ENCODE results near the gene PITPNM1. TPM values are rescaled to one million over a fixed set of nuclear protein-coding genes. Genes with fewer than 3 reads are reported as not detected.
"Not testable (repeated sequence)": the region's sequence is repeated elsewhere in the genome, so short reads cannot be mapped to it uniquely, and the experiment has no call there.

PITPNM1 gene
- total RNA-seq, 2 experiments from 2014 or later: 116 to 120 TPM

- Mint-ChIP-seq H3K9me3 (no peaks in the 10 kb centered on the region), H3K4me1 (no peaks in the 10 kb centered on the region), H3K4me3 (no peak overlapping the region), H3K27ac (no peak overlapping the region), H3K36me3 (ENCODE audit: low read depth) (no peaks in the 10 kb centered on the region), H3K27me3 (no peaks in the 10 kb centered on the region)
- ChIA-PET POLR2A (no interaction called here), CTCF (interaction anchor here (0.6 kb wide), 1 partner anchor 177 kb away, joined by 4 read pairs; no protein-coding TSS in a partner anchor)
- DNase-seq: no peak
Measured at GRCh38 chr11:67520856-67521824, 16.0 kb upstream of the PITPNM1 start.

- Mint-ChIP-seq H3K9me3 (no peaks in the 10 kb centered on the region), H3K36me3 (ENCODE audit: low read depth) (no peaks in the 10 kb centered on the region), H3K4me3 (no peak overlapping the region), H3K27me3 (no peaks in the 10 kb centered on the region), H3K27ac (no peak overlapping the region), H3K4me1 (no peaks in the 10 kb centered on the region)
- CTCF ChIA-PET: no interaction called here
- POLR2A ChIA-PET: no interaction called here
- DNase-seq: no peak
Measured at GRCh38 chr11:67519726-67520125, 14.6 kb upstream of the PITPNM1 start.

GRCh38 chr11:67517784-67518552 lies 12.8 kb upstream of the PITPNM1 start:
- no peak overlapping the region for H3K27ac Mint-ChIP-seq
- POLR2A ChIA-PET: no interaction called here
- H3K4me3 Mint-ChIP-seq: no peak overlapping the region
- peaks cover 9% of the 10 kb centered on the region for H3K27me3 Mint-ChIP-seq
- no peak for DNase-seq
- no peaks in the 10 kb centered on the region for H3K4me1 Mint-ChIP-seq
- no peaks in the 10 kb centered on the region for H3K36me3 Mint-ChIP-seq (ENCODE audit: low read depth)
- CTCF ChIA-PET: no interaction called here
- no peaks in the 10 kb centered on the region for H3K9me3 Mint-ChIP-seq

GRCh38 chr11:67516806-67517205 lies 11.6 kb upstream of the PITPNM1 start:
- CTCF ChIA-PET: no interaction called here
- Mint-ChIP-seq H3K9me3 (no peaks in the 10 kb centered on the region), H3K36me3 (ENCODE audit: low read depth) (no peaks in the 10 kb centered on the region), H3K27ac (no peak overlapping the region), H3K4me3 (no peak overlapping the region), H3K27me3 (peaks cover 11% of the 10 kb centered on the region), H3K4me1 (no peaks in the 10 kb centered on the region)
- DNase-seq: no peak
- POLR2A ChIA-PET: no interaction called here

- ChIA-PET CTCF (interaction anchor here (1.6 kb wide), 1 partner anchor 100 kb away, joined by 4 read pairs; no protein-coding TSS in a partner anchor), POLR2A (no interaction called here)
- H3K9me3 Mint-ChIP-seq: no peaks in the 10 kb centered on the region
- H3K4me1 Mint-ChIP-seq: peaks cover 5% of the 10 kb centered on the region
- no peak for DNase-seq
- H3K4me3 Mint-ChIP-seq: no peak overlapping the region
- peaks cover 17% of the 10 kb centered on the region for H3K27me3 Mint-ChIP-seq
- H3K27ac Mint-ChIP-seq: no peak overlapping the region
- no peaks in the 10 kb centered on the region for H3K36me3 Mint-ChIP-seq (ENCODE audit: low read depth)
Measured at GRCh38 chr11:67514116-67514515, 9.0 kb upstream of the PITPNM1 start.

- H3K36me3 Mint-ChIP-seq (ENCODE audit: low read depth); H3K4me3 Mint-ChIP-seq; POLR2A ChIA-PET; H3K9me3 Mint-ChIP-seq; DNase-seq; H3K27ac Mint-ChIP-seq: not testable (repeated sequence)
- CTCF ChIA-PET: interaction anchor here (0.6 kb wide), 1 partner anchor 221 kb away, joined by 3 read pairs; no protein-coding TSS in a partner anchor
- Mint-ChIP-seq H3K27me3 (peaks cover 17% of the 10 kb centered on the region), H3K4me1 (peaks cover 23% of the 10 kb centered on the region)
Measured at GRCh38 chr11:67511558-67511957, 6.4 kb upstream of the PITPNM1 start.

- H3K4me3 Mint-ChIP-seq: no peak overlapping the region
- ChIA-PET POLR2A (no interaction called here), CTCF (no interaction called here)
- no peak for DNase-seq
- peaks cover 17% of the 10 kb centered on the region for H3K27me3 Mint-ChIP-seq
- H3K9me3 Mint-ChIP-seq: no peaks in the 10 kb centered on the region
- peaks cover 13% of the 10 kb centered on the region for H3K36me3 Mint-ChIP-seq (ENCODE audit: low read depth)
- peaks cover 35% of the 10 kb centered on the region for H3K4me1 Mint-ChIP-seq
- no peak overlapping the region for H3K27ac Mint-ChIP-seq
Measured at GRCh38 chr11:67510023-67510345, 4.8 kb upstream of the PITPNM1 start.

GRCh38 chr11:67508486-67509121 lies 3.4 kb upstream of the PITPNM1 start:
- Mint-ChIP-seq H3K9me3 (no peaks in the 10 kb centered on the region), H3K27ac (peak overlapping the region; percentile 90), H3K4me1 (peaks cover 36% of the 10 kb centered on the region), H3K4me3 (peak overlapping the region; percentile 93), H3K36me3 (ENCODE audit: low read depth) (peaks cover 16% of the 10 kb centered on the region), H3K27me3 (peaks cover 10% of the 10 kb centered on the region)
- peak; percentile 98 for DNase-seq
- ChIA-PET CTCF (interaction anchor here (1.9 kb wide), 1 partner anchor 157 kb away, joined by 5 read pairs; no protein-coding TSS in a partner anchor), POLR2A (interaction anchor here (1.0 to 1.6 kb wide), 8 partner anchors 26 to 156 kb away, joined by 3 to 17 read pairs (median 4); partner anchors contain the start of genes AIP, PPP1CA, PTPRCAP and RAD9A)

- H3K27ac Mint-ChIP-seq: peak within 1 kb of the TSS; percentile 90
- H3K4me1 Mint-ChIP-seq: peaks cover 41% of the 10 kb centered on the region
- peaks cover 8% of the 10 kb centered on the region for H3K27me3 Mint-ChIP-seq
- H3K36me3 Mint-ChIP-seq (ENCODE audit: low read depth): peaks cover 17% of the 10 kb centered on the region
- ChIA-PET CTCF (interaction anchor here (0.9 to 1.9 kb wide), 3 partner anchors 69 to 156 kb away, joined by 3 to 7 read pairs (median 5); partner anchors contain the start of gene PTPRCAP), POLR2A (interaction anchor here (1.0 to 1.6 kb wide), 9 partner anchors 25 to 155 kb away, joined by 3 to 17 read pairs (median 4); partner anchors contain the start of genes AIP, PPP1CA, PTPRCAP and RAD9A)
- H3K9me3 Mint-ChIP-seq: no peaks in the 10 kb centered on the region
- H3K4me3 Mint-ChIP-seq: peak within 1 kb of the TSS; percentile 93
- peak; percentile 99 for DNase-seq
Measured at GRCh38 chr11:67507864-67508485, 2.8 kb upstream of the PITPNM1 start, which contains the start of gene CDK2AP2. CDK2AP2 (minus strand) TSS chr11:67508162; CDS start chr11:67508082, 80 bp downstream.

GRCh38 chr11:67507242-67507863 lies 2.2 kb upstream of the PITPNM1 start:
- peak overlapping the region; percentile 90 for H3K27ac Mint-ChIP-seq
- POLR2A ChIA-PET: interaction anchor here (1.0 to 1.6 kb wide), 7 partner anchors 25 to 116 kb away, joined by 3 to 17 read pairs (median 4); partner anchors contain the start of genes AIP, PPP1CA, PTPRCAP and RAD9A

GRCh38 chr11:67506426-67507051 lies 1.4 kb upstream of the PITPNM1 start:
- Mint-ChIP-seq H3K4me1 (peaks cover 47% of the 10 kb centered on the region), H3K4me3 (peak overlapping the region; percentile 93), H3K9me3 (no peaks in the 10 kb centered on the region), H3K27me3 (peaks cover 6% of the 10 kb centered on the region), H3K27ac (peak overlapping the region; percentile 90), H3K36me3 (ENCODE audit: low read depth) (peaks cover 30% of the 10 kb centered on the region)
- ChIA-PET POLR2A (interaction anchor here (1.1 to 2.9 kb wide), 6 partner anchors 19 to 105 kb away, joined by 6 to 39 read pairs (median 14); partner anchors contain the start of genes PPP1CA, PTPRCAP and TBC1D10C), CTCF (interaction anchor here (0.7 to 2.8 kb wide), 6 partner anchors 22 to 150 kb away, joined by 3 to 15 read pairs (median 6); partner anchors contain the start of genes AIP, PPP1CA and PTPRCAP)
- DNase-seq: no peak

More at GRCh38 chr11:67507242-67507863, 2.2 kb upstream of the PITPNM1 start:
- CTCF ChIA-PET: interaction anchor here (0.9 to 1.9 kb wide), 3 partner anchors 68 to 156 kb away, joined by 3 to 7 read pairs (median 5); partner anchors contain the start of gene PTPRCAP
- Mint-ChIP-seq H3K36me3 (ENCODE audit: low read depth) (peaks cover 24% of the 10 kb centered on the region), H3K27me3 (peaks cover 7% of the 10 kb centered on the region), H3K4me1 (peaks cover 46% of the 10 kb centered on the region), H3K4me3 (peak overlapping the region; percentile 93), H3K9me3 (no peaks in the 10 kb centered on the region)
- DNase-seq: no peak

All from activated CD4-positive, alpha-beta memory T cell treated with anti-CD3 and anti-CD28 coated beads, Interleukin-2, amount 10 ng/mL, durations not matched to agents 7 days and 5 days (primary cell).